ENCODE measurements around the gene HERC5. TPM values are rescaled to one million over a fixed set of nuclear protein-coding genes. Genes with fewer than 3 reads are reported as not detected.

Gene HERC5
- total RNA-seq, 1 experiment from 2014 or later, result 3.2 TPM

- Histone ChIP-seq H3K27me3 (no peaks in the 10 kb centered on the region), H3K36me3 (no peaks in the 10 kb centered on the region), H3K9me3 (no peaks in the 10 kb centered on the region), H3K4me3 (no peak overlapping the region)
- DNase-seq, result no peak
These were observed 24.6 kb downstream of the HERC5 start for GRCh38 chr4:88481537-88481936.

- no peak overlapping the region for H3K4me3 ChIP-seq
- DNase-seq, result no peak
- H3K36me3 ChIP-seq, result no peaks in the 10 kb centered on the region
- no peaks in the 10 kb centered on the region for H3K9me3 ChIP-seq
- no peaks in the 10 kb centered on the region for H3K27me3 ChIP-seq
These were observed 32.3 kb downstream of the HERC5 start for GRCh38 chr4:88489100-88489761.

GRCh38 chr4:88497859-88498409 lies 41.0 kb downstream of the HERC5 start:
- no peaks in the 10 kb centered on the region for H3K9me3 ChIP-seq
- H3K36me3 ChIP-seq, result no peaks in the 10 kb centered on the region
- no peak overlapping the region for H3K4me3 ChIP-seq
- H3K27me3 ChIP-seq, result no peaks in the 10 kb centered on the region
- DNase-seq, result no peak

GRCh38 chr4:88503344-88503743 lies 46.4 kb downstream of the HERC5 start:
- H3K9me3 ChIP-seq, result no peaks in the 10 kb centered on the region
- DNase-seq, result no peak

GRCh38 chr4:88511236-88511635 lies 54.3 kb downstream of the HERC5 start:
- no peak for DNase-seq
- Histone ChIP-seq H3K4me3 (no peak overlapping the region), H3K27me3 (no peaks in the 10 kb centered on the region), H3K36me3 (no peaks in the 10 kb centered on the region), H3K9me3 (no peaks in the 10 kb centered on the region)

More at GRCh38 chr4:88503344-88503743, 46.4 kb downstream of the HERC5 start:
- H3K4me3 ChIP-seq, result no peak overlapping the region
- H3K36me3 ChIP-seq, result no peaks in the 10 kb centered on the region
- H3K27me3 ChIP-seq, result no peaks in the 10 kb centered on the region

GRCh38 chr4:88514557-88515511 lies 57.9 kb downstream of the HERC5 start:
- H3K36me3 ChIP-seq, result no peaks in the 10 kb centered on the region; the same call in 1 of the 2 replicates
- no peak for DNase-seq
- no peak overlapping the region for H3K4me3 ChIP-seq
- no peaks in the 10 kb centered on the region for H3K27me3 ChIP-seq
- no peaks in the 10 kb centered on the region for H3K9me3 ChIP-seq

- Histone ChIP-seq H3K4me3 (no peak overlapping the region), H3K9me3 (no peaks in the 10 kb centered on the region), H3K36me3 (peaks cover 18% of the 10 kb centered on the region), H3K27me3 (no peaks in the 10 kb centered on the region)
- DNase-seq, result no peak
These were observed 59.8 kb downstream of the HERC5 start for GRCh38 chr4:88516746-88517145.

GRCh38 chr4:88517825-88518224 lies 60.9 kb downstream of the HERC5 start:
- DNase-seq, result no peak
- H3K4me3 ChIP-seq, result no peak overlapping the region
- H3K9me3 ChIP-seq, result no peaks in the 10 kb centered on the region
- peaks cover 19% of the 10 kb centered on the region for H3K36me3 ChIP-seq
- no peaks in the 10 kb centered on the region for H3K27me3 ChIP-seq

GRCh38 chr4:88518911-88519310 lies 62.0 kb downstream of the HERC5 start:
- Histone ChIP-seq H3K27me3 (no peaks in the 10 kb centered on the region), H3K9me3 (no peaks in the 10 kb centered on the region), H3K4me3 (no peak overlapping the region), H3K36me3 (peaks cover 19% of the 10 kb centered on the region)
- DNase-seq, result no peak

- H3K9me3 ChIP-seq, result no peaks in the 10 kb centered on the region
- H3K27me3 ChIP-seq, result no peaks in the 10 kb centered on the region
- peak; percentile 43 for DNase-seq
- H3K36me3 ChIP-seq, result peaks cover 19% of the 10 kb centered on the region
- H3K4me3 ChIP-seq, result peak overlapping the region; percentile 84
These were observed 65.9 kb downstream of the HERC5 start for GRCh38 chr4:88522702-88523324.

GRCh38 chr4:88523325-88524129 lies 66.6 kb downstream of the HERC5 start, which contains the start of gene PYURF:
Gene PYURF (minus strand): TSS chr4:88523776. CDS start chr4:88523700, 76 bp downstream.
- peak; percentile 94 for DNase-seq
- Histone ChIP-seq H3K4me3 (peak within 1 kb of the TSS; percentile 84), H3K9me3 (no peaks in the 10 kb centered on the region), H3K27me3 (no peaks in the 10 kb centered on the region), H3K36me3 (peaks cover 19% of the 10 kb centered on the region)

GRCh38 chr4:88524171-88524570 lies 67.3 kb downstream of the HERC5 start:
- no peak for DNase-seq
- Histone ChIP-seq H3K27me3 (no peaks in the 10 kb centered on the region), H3K36me3 (peaks cover 19% of the 10 kb centered on the region), H3K9me3 (no peaks in the 10 kb centered on the region), H3K4me3 (peak overlapping the region; percentile 84)

GRCh38 chr4:88526221-88526815 lies 69.4 kb downstream of the HERC5 start:
- no peaks in the 10 kb centered on the region for H3K9me3 ChIP-seq
- H3K27me3 ChIP-seq, result no peaks in the 10 kb centered on the region
- no peak for DNase-seq
- H3K4me3 ChIP-seq, result no peak overlapping the region
- H3K36me3 ChIP-seq, result peaks cover 4% of the 10 kb centered on the region

- Histone ChIP-seq H3K27me3 (no peaks in the 10 kb centered on the region), H3K4me3 (no peak overlapping the region), H3K9me3 (no peaks in the 10 kb centered on the region), H3K36me3 (no peaks in the 10 kb centered on the region)
- no peak for DNase-seq
These were observed 70.9 kb downstream of the HERC5 start for GRCh38 chr4:88527787-88528186.

- H3K27me3 ChIP-seq, result no peaks in the 10 kb centered on the region
- no peak for DNase-seq
- H3K4me3 ChIP-seq, result no peak overlapping the region
- no peaks in the 10 kb centered on the region for H3K36me3 ChIP-seq
- H3K9me3 ChIP-seq, result no peaks in the 10 kb centered on the region
These were observed 71.9 kb downstream of the HERC5 start for GRCh38 chr4:88528861-88529260.

- no peaks in the 10 kb centered on the region for H3K36me3 ChIP-seq
- H3K4me3 ChIP-seq, result no peak overlapping the region
- no peaks in the 10 kb centered on the region for H3K9me3 ChIP-seq
- H3K27me3 ChIP-seq, result no peaks in the 10 kb centered on the region
- DNase-seq, result no peak
These were observed 74.6 kb downstream of the HERC5 start for GRCh38 chr4:88531549-88531948.
